Skin of body (tissue), 2 donors: ENCODE data around the gene CLDN34. TPM values are rescaled to one million over a fixed set of nuclear protein-coding genes. Genes with fewer than 3 reads are reported as not detected.

Experiments used
- DNase-seq: peaks from one replicate; lab custom pipeline; 2025; lab: John Stamatoyannopoulos, UW
- total RNA-seq: library from RNA; depleted of rRNA; stranded (reverse); fragments of >200 nt; gene quantifications from one replicate; pipeline ENCODE4 v1.2.3, GENCODE V29; 2014

Gene CLDN34
- total RNA-seq, 1 donor from 2014 or later = 0.30 TPM

DNA sequence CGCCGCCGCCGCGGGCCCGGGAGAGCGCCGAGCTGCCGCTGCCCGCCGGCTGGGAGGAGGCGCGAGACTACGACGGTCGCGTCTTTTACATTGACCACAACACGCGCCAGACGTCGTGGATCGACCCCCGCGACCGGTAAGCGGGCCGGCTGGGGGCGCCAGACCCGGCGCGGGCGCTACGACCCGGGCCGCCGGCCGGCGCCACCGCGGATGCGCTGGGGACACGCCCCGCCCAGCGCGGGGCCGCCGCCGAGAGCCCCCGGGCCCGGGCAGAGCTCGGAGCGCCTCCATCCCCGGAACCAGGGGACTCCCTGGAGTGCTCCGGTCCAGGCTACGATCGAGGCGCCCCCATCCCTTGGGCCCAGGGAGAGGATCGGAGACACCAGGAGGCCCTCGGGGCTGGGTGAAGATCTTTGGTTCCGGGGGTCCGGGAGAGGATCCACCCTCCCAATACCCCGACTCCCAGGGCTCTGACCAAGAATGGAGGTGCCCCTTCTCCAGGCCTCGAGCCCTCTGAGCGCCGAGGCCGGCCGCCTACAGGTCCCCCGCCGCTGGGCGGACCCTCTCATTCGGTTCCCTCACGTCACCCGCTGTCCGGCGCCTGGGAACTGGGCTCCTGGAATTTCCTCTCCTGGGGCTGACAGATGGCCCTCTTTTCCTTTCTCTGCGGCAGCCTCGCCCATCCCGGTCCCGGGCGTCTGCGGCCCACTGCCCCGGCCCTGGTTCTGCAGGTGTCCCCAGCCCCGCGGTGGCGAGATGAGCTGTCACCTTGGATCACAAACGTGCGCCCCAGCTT is 48.8 kb downstream of the CLDN34 start:
- DNase-seq = no peak

DNA sequence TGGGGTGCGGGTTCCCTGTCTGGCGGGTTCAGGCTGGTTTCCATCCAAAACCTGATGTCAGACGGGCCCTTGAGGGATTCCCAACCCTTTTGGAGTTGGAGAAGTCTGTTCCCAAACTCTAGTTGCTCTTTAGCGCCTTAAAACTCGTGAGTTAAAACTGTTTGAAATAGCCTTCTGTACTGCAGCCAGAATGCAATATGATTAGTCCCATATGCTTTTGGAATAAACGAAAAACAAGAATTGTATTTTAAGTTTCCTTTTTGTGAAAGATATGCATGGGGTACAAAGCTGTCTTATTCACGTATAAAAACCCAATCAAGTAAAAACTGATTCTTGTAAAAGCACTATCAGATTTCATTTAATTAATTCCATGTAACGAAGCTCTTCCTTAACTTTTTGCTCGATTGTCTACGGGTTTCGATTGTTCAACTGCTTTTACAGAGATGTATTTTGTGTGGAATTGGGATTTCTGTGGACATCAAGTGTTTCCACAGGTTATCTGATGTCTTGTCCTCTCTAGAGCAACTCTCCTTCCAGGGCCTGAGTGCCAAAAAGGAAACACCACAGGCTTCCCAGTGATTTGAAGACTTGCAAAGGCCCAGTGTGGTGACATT is 49.5 kb downstream of the CLDN34 start:
- DNase-seq = peak; percentile 61

DNA sequence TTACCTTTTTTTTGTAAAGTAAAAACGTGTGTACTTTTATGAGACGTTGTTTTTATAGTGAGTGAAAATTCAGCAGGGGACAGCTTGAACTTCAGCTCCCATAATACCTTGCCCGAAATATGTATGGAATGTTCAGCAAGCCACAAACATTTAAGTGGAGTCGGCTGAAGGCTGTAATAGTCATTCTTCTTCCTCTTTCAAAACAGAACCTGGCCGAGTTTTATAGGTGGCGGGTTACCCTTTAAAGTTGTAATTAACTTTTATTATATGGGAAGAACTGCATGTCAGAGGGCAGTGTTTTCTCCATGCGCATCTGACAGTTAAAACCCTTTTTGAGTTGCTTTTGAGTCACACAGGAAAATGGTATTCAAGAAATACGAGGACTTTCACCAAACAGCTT is 50.7 kb downstream of the CLDN34 start:
- DNase-seq = no peak

Other genes starting within 250 kb of the CLDN34 start
- gene GPR143, start 201.5 kb upstream of the CLDN34 start, total RNA-seq = 1.6 TPM
- gene SHROOM2, start 180.9 kb upstream of the CLDN34 start, total RNA-seq = 3.1 TPM
- gene CLCN4, start 189.6 kb downstream of the CLDN34 start, total RNA-seq = 7.4 TPM